Esophagus squamous epithelium (tissue), 5 donors: ENCODE results near the gene CDKL4. TPM values are rescaled to one million over a fixed set of nuclear protein-coding genes. Genes with fewer than 3 reads are reported as not detected.
"Not testable (repeated sequence)": the region's sequence is repeated elsewhere in the genome, so short reads cannot be mapped to it uniquely, and the experiment has no call there.

ENCODE experiments used
- DNase-seq: peaks from one replicate; lab custom pipeline; 2025; lab: John Stamatoyannopoulos, UW
- H3K27ac ChIP-seq, 4 donors: fragments of 200-600 bp; sonication (generic); one replicate each; pipeline ENCODE4 v1.5.1; 2016 to 2019; ENCODE audit warnings: mild to moderate bottlenecking in 1 of 4
- H3K27me3 ChIP-seq, 4 donors: fragments of 200-600 bp; sonication (generic); 1 replicate in 3 of 4; 2 replicates in 1 of 4; pipeline versions ENCODE4 v1.5.1 to v1.6.0; 2017 to 2021; ENCODE audit warnings: antibody characterized with exemption in 1 of 4
- H3K36me3 ChIP-seq, 3 donors: fragments of 200-600 bp; sonication (generic); one replicate each; pipeline ENCODE4 v1.5.1; 2016 to 2019
- H3K4me1 ChIP-seq, 3 donors: fragments of 200-600 bp; sonication (generic); one replicate each; pipeline ENCODE4 v1.5.1; 2017 to 2019
- H3K4me3 ChIP-seq, 4 donors: fragments of 200-600 bp; sonication (generic); 1 replicate in 3 of 4; 2 replicates in 1 of 4; pipeline ENCODE4 v1.5.1; 2016 to 2019; ENCODE audit warnings: mild to moderate bottlenecking in 2 of 4, moderate library complexity in 1 of 4
- H3K9me3 ChIP-seq, 3 donors: fragments of 200-600 bp; sonication (generic); one replicate each; pipeline ENCODE4 v1.5.1; 2016 to 2019
- POLR2A ChIP-seq, 4 donors: fragments of 450-650 bp; IDR thresholded peaks; one replicate each; pipeline ENCODE4 v1.6.1; 2017; ENCODE audit warnings: antibody characterized with exemption in 4 of 4, mild to moderate bottlenecking in 4 of 4, moderate library complexity in 3 of 4
- WGBS, 2 donors: methylation state at CpG; one replicate each; pipeline ENCODE4 v1.1.5; 2018; 5-methylcytosine and 5-hydroxymethylcytosine counted together
- intact Hi-C: fragments of 100-400 bp; cut with DNase I; formaldehyde crosslinking; loops from one replicate; pipeline ENCODE4 v1.15.0; 2022
- total RNA-seq, 4 donors: library from RNA; depleted of rRNA; stranded (reverse); fragments of >200 nt; gene quantifications; one replicate each; pipeline ENCODE4 v1.1.0, GENCODE V29; 2016
- TF ChIP-seq, protein P1 (sequence below), 6 experiments: fragments of 450-650 bp in 4 of 6; fragments of 200-600 bp in 2 of 6; sonication (generic) in 2 of 6; IDR thresholded peaks; one replicate each; pipeline ENCODE4 v1.5.1; 2016 to 2019; ENCODE audit warnings: antibody characterized with exemption in 6 of 6, mild to moderate bottlenecking in 4 of 6, moderate library complexity in 4 of 6
- donor health status: DM: yes; HTN: yes; CAD: no.

The CDKL4 gene
- total RNA-seq, 4 donors from 2014 or later: 0.38 TPM; not detected in 3

DNA sequence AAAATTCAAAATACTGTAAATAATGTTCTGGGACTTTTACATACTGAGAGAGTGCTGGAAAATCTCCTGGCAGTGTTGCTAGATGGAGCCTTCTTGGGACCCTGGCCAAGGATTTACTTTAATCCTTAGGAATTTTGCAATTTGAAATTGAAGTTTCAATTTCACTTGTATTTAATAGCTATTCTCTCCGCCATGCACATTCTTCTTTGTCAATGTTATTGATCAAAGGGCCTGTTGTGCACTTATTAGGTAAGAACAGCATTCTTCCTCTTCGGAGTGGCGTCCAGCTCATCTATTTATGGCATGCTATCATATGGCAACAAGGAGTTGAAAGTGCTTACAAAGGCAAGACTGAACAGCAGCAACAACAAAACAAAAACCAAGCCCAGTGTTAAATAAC lies 82.8 kb downstream of the CDKL4 start:
- Histone ChIP-seq H3K4me3 (no peak overlapping the region), H3K36me3 (no peaks in the 10 kb centered on the region), H3K9me3 (no peaks in the 10 kb centered on the region), H3K27ac (peak overlapping the region in 1 of 4 donors; percentile 58), H3K4me1 (peaks cover 0 to 15% (median 4%) of the 10 kb centered on the region in 3 donors), H3K27me3 (no peaks in the 10 kb centered on the region)
- intact Hi-C loops: no loop called here
- no peak for TF ChIP-seq POLR2A (IDR thresholded peaks at IDR 0.05)
- TF ChIP-seq, protein P1, sequence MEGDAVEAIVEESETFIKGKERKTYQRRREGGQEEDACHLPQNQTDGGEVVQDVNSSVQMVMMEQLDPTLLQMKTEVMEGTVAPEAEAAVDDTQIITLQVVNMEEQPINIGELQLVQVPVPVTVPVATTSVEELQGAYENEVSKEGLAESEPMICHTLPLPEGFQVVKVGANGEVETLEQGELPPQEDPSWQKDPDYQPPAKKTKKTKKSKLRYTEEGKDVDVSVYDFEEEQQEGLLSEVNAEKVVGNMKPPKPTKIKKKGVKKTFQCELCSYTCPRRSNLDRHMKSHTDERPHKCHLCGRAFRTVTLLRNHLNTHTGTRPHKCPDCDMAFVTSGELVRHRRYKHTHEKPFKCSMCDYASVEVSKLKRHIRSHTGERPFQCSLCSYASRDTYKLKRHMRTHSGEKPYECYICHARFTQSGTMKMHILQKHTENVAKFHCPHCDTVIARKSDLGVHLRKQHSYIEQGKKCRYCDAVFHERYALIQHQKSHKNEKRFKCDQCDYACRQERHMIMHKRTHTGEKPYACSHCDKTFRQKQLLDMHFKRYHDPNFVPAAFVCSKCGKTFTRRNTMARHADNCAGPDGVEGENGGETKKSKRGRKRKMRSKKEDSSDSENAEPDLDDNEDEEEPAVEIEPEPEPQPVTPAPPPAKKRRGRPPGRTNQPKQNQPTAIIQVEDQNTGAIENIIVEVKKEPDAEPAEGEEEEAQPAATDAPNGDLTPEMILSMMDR (IDR thresholded peaks at IDR 0.05): no peak
- DNase-seq: no peak
- WGBS, 2 donors: 26 to 49% methylated on average over 3 of the region's 3 CpGs

DNA sequence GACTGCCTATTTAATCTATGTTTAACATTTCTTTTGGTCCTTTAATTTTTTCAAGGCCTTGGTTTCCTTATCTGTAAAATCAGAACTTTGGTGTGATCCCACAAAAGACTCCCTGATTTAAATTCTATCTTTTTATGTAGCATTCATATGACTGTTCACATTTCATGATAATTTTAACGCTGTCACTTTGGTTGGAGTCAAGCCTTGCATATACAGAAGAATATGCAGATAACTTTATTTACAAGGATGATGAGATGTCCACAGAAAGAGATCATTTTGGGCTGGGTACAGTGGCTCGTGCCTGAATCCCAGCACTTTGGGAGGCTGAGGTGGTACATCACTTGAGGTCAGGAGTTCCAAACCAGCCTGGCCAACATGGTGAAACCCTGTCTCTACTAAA lies 84.5 kb downstream of the CDKL4 start:
- H3K27me3 ChIP-seq: no peaks in the 10 kb centered on the region
- 90 to 96% methylated on average over 2 of the region's 2 CpGs for WGBS, 2 donors
- no peak for TF ChIP-seq POLR2A (IDR thresholded peaks at IDR 0.05)
- TF ChIP-seq, protein P1 (IDR thresholded peaks at IDR 0.05): no peak
- H3K4me1 ChIP-seq: peaks cover 0 to 15% (median 4%) of the 10 kb centered on the region in 3 donors
- H3K4me3 ChIP-seq: no peak overlapping the region
- intact Hi-C loops: no loop called here
- H3K27ac ChIP-seq: no peak overlapping the region
- no peaks in the 10 kb centered on the region for H3K9me3 ChIP-seq
- H3K36me3 ChIP-seq: no peaks in the 10 kb centered on the region
- DNase-seq: no peak

DNA sequence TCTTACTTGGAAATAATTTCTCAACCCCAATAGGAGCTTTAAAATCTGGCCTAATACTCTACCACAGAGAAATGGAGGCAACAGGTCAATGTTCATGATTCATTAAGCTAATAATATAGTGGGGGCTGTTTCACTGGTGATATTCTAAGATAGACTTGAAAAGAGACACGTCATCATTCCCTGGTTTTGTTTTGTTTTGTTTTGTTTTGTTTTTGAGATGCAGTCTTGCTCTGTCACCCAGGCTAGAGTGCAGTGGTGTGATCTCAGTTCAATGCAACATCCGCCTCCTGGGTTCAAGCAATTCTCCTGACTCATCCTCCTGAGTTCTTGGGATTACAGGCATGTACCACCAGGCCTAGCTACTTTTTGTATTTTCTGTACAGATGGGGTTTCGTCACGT lies 85.4 kb downstream of the CDKL4 start:
- no peak for TF ChIP-seq POLR2A (IDR thresholded peaks at IDR 0.05)
- TF ChIP-seq, protein P1 (IDR thresholded peaks at IDR 0.05): no peak
- no peaks in the 10 kb centered on the region for H3K27me3 ChIP-seq
- WGBS, 2 donors: 76 to 90% methylated on average over 4 of the region's 4 CpGs
- no peaks in the 10 kb centered on the region for H3K36me3 ChIP-seq
- no peaks in the 10 kb centered on the region for H3K9me3 ChIP-seq
- intact Hi-C loops: no loop called here
- no peak overlapping the region for H3K4me3 ChIP-seq
- peaks cover 0 to 15% (median 4%) of the 10 kb centered on the region in 3 donors for H3K4me1 ChIP-seq
- H3K27ac ChIP-seq: no peak overlapping the region
- DNase-seq: no peak

DNA sequence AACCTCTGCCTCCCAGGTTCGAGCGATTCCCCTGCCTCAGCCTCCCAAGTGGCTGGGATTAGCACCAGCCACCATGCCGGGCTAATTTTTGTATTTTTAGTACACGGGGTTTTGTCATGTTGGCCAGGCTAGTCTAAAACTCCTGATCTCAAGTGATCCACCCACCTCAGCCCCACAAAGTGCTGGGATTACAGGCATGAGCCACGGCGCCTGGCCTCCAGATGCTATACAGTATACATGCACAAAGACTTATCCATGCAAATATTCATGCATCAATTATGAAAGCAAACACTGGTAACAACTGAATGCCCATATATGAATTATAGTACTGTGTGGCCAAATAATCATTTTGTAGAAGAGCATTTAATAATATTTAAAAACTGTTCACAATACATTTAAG lies 86.9 kb downstream of the CDKL4 start:
- Histone ChIP-seq H3K36me3 (no peaks in the 10 kb centered on the region), H3K27me3 (no peaks in the 10 kb centered on the region), H3K4me3 (no peak overlapping the region), H3K4me1 (peaks cover 0 to 15% (median 4%) of the 10 kb centered on the region in 3 donors), H3K9me3 (no peaks in the 10 kb centered on the region), H3K27ac (no peak overlapping the region)
- WGBS, 2 donors: 77 to 86% methylated on average over 6 of the region's 6 CpGs
- no peak for DNase-seq
- intact Hi-C loops: no loop called here
- TF ChIP-seq, protein P1 (IDR thresholded peaks at IDR 0.05): no peak
- no peak for TF ChIP-seq POLR2A (IDR thresholded peaks at IDR 0.05)

DNA sequence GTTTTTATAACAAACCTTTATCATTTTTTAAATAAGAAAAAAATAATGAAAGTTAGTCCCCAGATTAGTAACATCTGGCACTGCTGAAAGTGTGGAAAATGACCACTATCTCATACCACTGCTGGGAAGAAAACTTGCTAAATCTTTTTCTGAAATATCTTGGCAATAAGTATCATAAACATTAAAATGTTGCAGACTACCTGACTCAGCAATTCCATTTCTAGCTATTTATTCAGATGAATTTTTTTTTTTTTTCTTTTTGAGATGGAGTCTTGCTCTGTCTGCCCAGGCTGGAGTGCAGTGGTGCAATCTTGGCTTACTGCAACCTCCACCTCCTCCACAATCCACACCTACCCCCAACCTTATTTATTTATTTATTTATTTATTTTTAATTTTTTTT lies 87.7 kb downstream of the CDKL4 start:
- intact Hi-C loops: no loop called here
- no peak for DNase-seq
- Histone ChIP-seq H3K4me1 (peaks cover 0 to 7% (median 0%) of the 10 kb centered on the region in 3 donors), H3K9me3 (no peaks in the 10 kb centered on the region), H3K27ac (no peak overlapping the region), H3K27me3 (no peaks in the 10 kb centered on the region), H3K36me3 (no peaks in the 10 kb centered on the region), H3K4me3 (no peak overlapping the region)
- no peak for TF ChIP-seq POLR2A (IDR thresholded peaks at IDR 0.05)
- TF ChIP-seq, protein P1 (IDR thresholded peaks at IDR 0.05): no peak

DNA sequence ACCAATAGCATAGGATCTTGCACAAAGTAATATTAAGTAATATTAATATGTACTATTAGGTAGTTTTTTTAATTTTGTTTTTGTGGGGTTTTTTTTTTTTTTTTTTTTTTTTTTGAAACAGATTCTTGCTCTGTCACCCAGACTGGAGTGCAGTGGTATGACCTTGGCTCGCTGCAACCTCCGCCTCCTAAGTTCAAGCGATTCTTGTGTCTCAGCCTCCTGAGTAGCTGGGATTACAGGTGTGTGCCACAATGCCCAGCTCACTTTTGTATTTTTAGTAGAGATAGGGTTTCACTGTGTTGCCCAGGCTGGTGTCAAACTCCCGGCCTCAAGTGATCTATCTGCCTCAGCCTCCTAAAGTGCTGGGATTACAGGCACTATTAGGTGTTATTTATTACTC lies 88.2 kb downstream of the CDKL4 start:
- not testable (repeated sequence) for H3K9me3 ChIP-seq
- 96 to 98% methylated on average over 4 of the region's 4 CpGs for WGBS, 2 donors

More for the DNA sequence above, 88.2 kb downstream of the CDKL4 start:
- intact Hi-C loops, H3K4me3 ChIP-seq, DNase-seq, H3K27ac ChIP-seq, H3K4me1 ChIP-seq, H3K36me3 ChIP-seq, H3K27me3 ChIP-seq: not testable (repeated sequence)
